Upper lobe of left lung (tissue), 6 donors: Measurements from ENCODE around the gene FXYD5. TPM values are rescaled to one million over a fixed set of nuclear protein-coding genes. Genes with fewer than 3 reads are reported as not detected.

Source experiments
- ATAC-seq, 2 donors: fragments of 200-7000 bp; cut with Tn5 transposase; one replicate each; pipeline ENCODE4 v1.9.1; 2022; ENCODE audit warnings: mild to moderate bottlenecking in 2 of 2, moderate library complexity in 2 of 2; ENCODE audit not compliant: low FRiP score in 2 of 2
- DNase-seq, 2 donors: peaks; one replicate each; pipeline ENCODE4 v3.0.0-alpha.2; 2019 to 2020
- H3K27ac ChIP-seq, 4 donors: fragments of 200-600 bp; sonication (generic); one replicate each; pipeline ENCODE4 v1.5.1; 2016 to 2019
- H3K27me3 ChIP-seq, 4 donors: fragments of 200-600 bp; sonication (generic); one replicate each; pipeline ENCODE4 v1.5.1; 2017 to 2019
- H3K36me3 ChIP-seq, 4 donors: fragments of 200-600 bp; sonication (generic); one replicate each; pipeline ENCODE4 v1.5.1; 2016 to 2019
- H3K4me1 ChIP-seq, 4 donors: fragments of 200-600 bp; sonication (generic); one replicate each; pipeline ENCODE4 v1.5.1; 2018 to 2019
- H3K4me3 ChIP-seq, 4 donors: fragments of 200-600 bp; sonication (generic); one replicate each; pipeline ENCODE4 v1.5.1; 2017 to 2019; ENCODE audit warnings: mild to moderate bottlenecking in 2 of 4, moderate library complexity in 1 of 4
- H3K9me3 ChIP-seq, 4 donors: fragments of 200-600 bp; sonication (generic); one replicate each; pipeline ENCODE4 v1.5.1; 2018 to 2019
- EP300 ChIP-seq, 4 donors: sonication (generic); formaldehyde crosslinking; IDR thresholded peaks; one replicate each; pipeline ENCODE4 v1.5.1; 2017; ENCODE audit warnings: antibody characterized with exemption in 4 of 4, control low read depth in 2 of 4
- POLR2A ChIP-seq, 4 donors: fragments of 450-650 bp; IDR thresholded peaks; one replicate each; pipeline ENCODE4 v1.5.1; 2016 to 2017; ENCODE audit warnings: antibody characterized with exemption in 4 of 4, mild to moderate bottlenecking in 2 of 4
- POLR2AphosphoS5 ChIP-seq, 2 donors: sonication (generic); formaldehyde crosslinking; IDR thresholded peaks; one replicate each; pipeline ENCODE4 v1.5.1; 2017; ENCODE audit warnings: antibody characterized with exemption in 2 of 2
- WGBS, 2 donors: methylation state at CpG; one replicate each; pipeline ENCODE4 v1.1.5; 2017 to 2018; 5-methylcytosine and 5-hydroxymethylcytosine counted together
- total RNA-seq, 6 donors: library from RNA; depleted of rRNA in 4 of 6; stranded (reverse); fragments of >200 nt in 4 of 6; gene quantifications; one replicate each; pipeline versions ENCODE4 v1.1.0 to v1.2.1, GENCODE V29; 2016 to 2021
- TF ChIP-seq, protein P1 (sequence below), 6 experiments: fragments of 450-650 bp in 4 of 6; fragments of 200-600 bp in 2 of 6; sonication (generic) in 2 of 6; IDR thresholded peaks; one replicate each; pipeline ENCODE4 v1.5.1; 2016 to 2019; ENCODE audit warnings: antibody characterized with exemption in 6 of 6
- donor health status: DM: no; HTN: no; CAD: no; lungs with moderate emphysema.
- donor health status: DM: no; HTN: yes; CAD: no; lungs with severe emphysema.

FXYD5 gene
- total RNA-seq, 6 donors from 2014 or later = 40.4 to 153 (median 91.8) TPM

DNA sequence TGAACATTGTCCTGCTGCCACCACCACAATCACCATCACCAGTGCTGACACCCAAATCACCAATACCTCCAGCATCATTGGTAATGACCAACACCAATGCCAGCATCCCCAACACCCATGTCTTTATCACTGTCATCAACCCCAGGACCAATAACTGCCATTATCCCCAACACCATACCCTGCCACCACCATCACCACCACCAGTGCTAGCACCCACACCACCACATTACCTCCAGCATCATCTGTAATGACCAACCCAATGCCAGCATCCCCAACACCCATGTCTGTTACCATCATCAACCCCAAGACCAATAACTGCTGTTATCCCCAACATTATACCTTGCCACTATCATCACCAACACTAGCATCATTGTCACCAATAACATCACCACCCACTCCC lies 22.3 kb upstream of the FXYD5 start:
- TF ChIP-seq POLR2AphosphoS5 (IDR thresholded peaks at IDR 0.05) (no peak), POLR2A (IDR thresholded peaks at IDR 0.05) (no peak), EP300 (IDR thresholded peaks at IDR 0.05) (no peak)
- TF ChIP-seq, protein P1, sequence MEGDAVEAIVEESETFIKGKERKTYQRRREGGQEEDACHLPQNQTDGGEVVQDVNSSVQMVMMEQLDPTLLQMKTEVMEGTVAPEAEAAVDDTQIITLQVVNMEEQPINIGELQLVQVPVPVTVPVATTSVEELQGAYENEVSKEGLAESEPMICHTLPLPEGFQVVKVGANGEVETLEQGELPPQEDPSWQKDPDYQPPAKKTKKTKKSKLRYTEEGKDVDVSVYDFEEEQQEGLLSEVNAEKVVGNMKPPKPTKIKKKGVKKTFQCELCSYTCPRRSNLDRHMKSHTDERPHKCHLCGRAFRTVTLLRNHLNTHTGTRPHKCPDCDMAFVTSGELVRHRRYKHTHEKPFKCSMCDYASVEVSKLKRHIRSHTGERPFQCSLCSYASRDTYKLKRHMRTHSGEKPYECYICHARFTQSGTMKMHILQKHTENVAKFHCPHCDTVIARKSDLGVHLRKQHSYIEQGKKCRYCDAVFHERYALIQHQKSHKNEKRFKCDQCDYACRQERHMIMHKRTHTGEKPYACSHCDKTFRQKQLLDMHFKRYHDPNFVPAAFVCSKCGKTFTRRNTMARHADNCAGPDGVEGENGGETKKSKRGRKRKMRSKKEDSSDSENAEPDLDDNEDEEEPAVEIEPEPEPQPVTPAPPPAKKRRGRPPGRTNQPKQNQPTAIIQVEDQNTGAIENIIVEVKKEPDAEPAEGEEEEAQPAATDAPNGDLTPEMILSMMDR (IDR thresholded peaks at IDR 0.05) = no peak
- H3K36me3 ChIP-seq = no peaks in the 10 kb centered on the region
- H3K27me3 ChIP-seq = no peaks in the 10 kb centered on the region
- H3K27ac ChIP-seq = no peak overlapping the region
- ATAC-seq (no peak), DNase-seq (no peak)
- peaks cover 0 to 9% (median 6%) of the 10 kb centered on the region in 4 donors for H3K4me1 ChIP-seq
- no peak overlapping the region for H3K4me3 ChIP-seq
- H3K9me3 ChIP-seq = no peaks in the 10 kb centered on the region

DNA sequence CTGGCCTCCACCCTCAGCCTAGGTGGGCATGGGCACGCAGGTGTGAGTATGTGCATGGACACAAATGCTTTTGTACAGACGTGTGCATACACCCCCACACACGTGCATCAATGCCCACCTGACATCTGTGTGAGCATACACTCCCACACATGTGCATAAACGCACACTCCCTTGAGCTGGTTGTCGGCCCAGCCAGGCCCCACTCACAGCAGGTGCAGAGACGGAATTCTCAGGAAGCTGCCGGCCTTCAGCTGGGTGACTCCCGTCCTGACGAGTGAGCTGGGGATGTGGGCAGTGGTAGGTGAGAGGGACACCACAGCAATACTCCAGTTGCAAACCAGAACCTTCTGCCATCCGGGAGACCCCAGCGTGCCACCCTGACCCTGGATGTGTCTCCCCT lies 20.7 kb upstream of the FXYD5 start:
- Histone ChIP-seq H3K4me1 (peaks cover 3 to 12% (median 7%) of the 10 kb centered on the region in 4 donors), H3K9me3 (no peaks in the 10 kb centered on the region), H3K4me3 (peak overlapping the region in 2 of 4 donors; percentile 24 to 32), H3K27me3 (no peaks in the 10 kb centered on the region), H3K27ac (peak overlapping the region in 2 of 4 donors; percentile 39 to 87), H3K36me3 (no peaks in the 10 kb centered on the region)
- TF ChIP-seq, protein P1 (IDR thresholded peaks at IDR 0.05) = no peak
- no peak for TF ChIP-seq EP300 (IDR thresholded peaks at IDR 0.05)
- 76 to 92% methylated on average over 8 to 11 of the region's 11 CpGs for WGBS, 2 donors
- ATAC-seq (no peak), DNase-seq (no peak)

DNA sequence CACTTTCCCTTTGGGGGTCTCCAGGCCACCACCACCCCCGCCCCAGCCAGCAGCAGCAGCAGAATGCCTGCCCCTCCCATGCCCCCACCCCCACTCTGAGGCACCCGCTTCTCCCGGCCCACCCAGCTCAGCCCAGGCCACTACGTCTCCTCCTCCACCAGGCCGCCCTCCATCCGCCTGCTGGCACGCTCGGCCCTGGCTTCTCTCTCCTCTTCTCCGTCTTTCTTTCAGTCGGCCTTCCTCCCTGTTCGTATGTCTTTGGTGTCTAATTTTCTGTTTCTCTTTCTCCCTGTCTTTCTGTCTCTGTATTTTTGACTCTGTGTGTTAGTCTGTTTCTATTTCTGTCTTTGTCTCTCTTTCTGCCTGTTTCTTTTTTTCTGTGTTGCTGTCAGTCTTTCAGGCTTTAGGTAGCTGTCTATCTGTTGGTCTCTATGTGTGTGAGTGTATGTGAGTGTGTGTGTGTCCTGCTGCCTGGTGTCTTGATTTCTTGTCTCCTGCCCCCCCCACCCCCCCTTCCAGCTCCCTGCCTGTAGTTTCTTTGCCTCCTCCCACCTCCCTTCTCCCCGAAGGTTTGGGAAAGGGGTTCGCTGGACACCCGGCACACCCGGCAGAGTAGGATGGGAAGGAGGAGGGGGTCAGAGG lies 19.8 kb upstream of the FXYD5 start, which contains the start of gene LGI4:
LGI4 (minus strand) TSS at position 459 of the 642 bp plus-strand sequence; CDS start at position 80, 379 bp downstream.
- peak within 1 kb of the TSS; percentile 39 to 87 (median 64) for H3K27ac ChIP-seq
- no peak for ATAC-seq
- WGBS, 2 donors = 72 to 81% methylated on average over 12 to 13 of the region's 15 CpGs

DNA sequence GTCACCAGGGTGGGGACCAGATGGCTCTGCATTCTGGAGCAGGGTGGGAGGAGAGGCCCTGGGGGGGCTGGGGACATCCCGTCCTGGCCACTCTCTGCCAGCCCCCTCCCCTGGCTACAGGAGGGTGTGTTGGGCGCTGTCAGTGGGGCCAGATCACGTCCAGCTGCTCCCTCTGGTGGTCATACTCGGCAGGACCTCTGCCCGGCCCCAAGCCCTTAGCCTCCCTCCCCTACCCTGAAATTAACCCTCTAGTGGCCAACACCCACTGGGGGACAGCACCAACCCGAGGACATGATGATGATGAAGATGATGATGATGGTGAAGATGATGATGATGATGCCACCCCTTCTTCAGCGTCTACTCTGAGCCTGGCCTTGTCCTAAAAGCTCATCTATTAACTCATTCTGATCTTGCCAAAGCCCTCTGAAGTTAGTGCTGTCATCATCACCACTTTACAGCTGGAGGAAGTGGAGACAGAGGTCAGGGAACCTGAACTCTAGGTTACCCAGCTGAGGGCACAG lies 19.1 kb upstream of the FXYD5 start:
- DNase-seq = peak; percentile 73 to 84
- TF ChIP-seq POLR2A (IDR thresholded peaks at IDR 0.05) (no peak), POLR2AphosphoS5 (IDR thresholded peaks at IDR 0.05) (no peak), EP300 (IDR thresholded peaks at IDR 0.05) (no peak)
- TF ChIP-seq, protein P1 (IDR thresholded peaks at IDR 0.05) = peak; percentile 87 to 96 (median 92)
- peaks cover 4 to 13% (median 12%) of the 10 kb centered on the region in 4 donors for H3K4me1 ChIP-seq
- H3K36me3 ChIP-seq = no peaks in the 10 kb centered on the region
- peak; percentile 75 to 80 for ATAC-seq
- H3K27ac ChIP-seq = peak overlapping the region in 3 of 4 donors; percentile 39 to 87 (median 77)
- 0% methylated on average over 2 to 6 of the region's 7 CpGs for WGBS, 2 donors
- H3K4me3 ChIP-seq = peak overlapping the region in 3 of 4 donors; percentile 9 to 32 (median 23)
- H3K27me3 ChIP-seq = no peaks in the 10 kb centered on the region
- H3K9me3 ChIP-seq = no peaks in the 10 kb centered on the region

More for the DNA sequence above, 19.8 kb upstream of the FXYD5 start, which contains the start of gene LGI4:
- Histone ChIP-seq H3K9me3 (no peaks in the 10 kb centered on the region), H3K27me3 (no peaks in the 10 kb centered on the region), H3K4me3 (peak within 1 kb of the TSS in 3 of 4 donors; percentile 9 to 32 (median 24)), H3K36me3 (no peaks in the 10 kb centered on the region), H3K4me1 (peaks cover 3 to 12% (median 12%) of the 10 kb centered on the region in 4 donors)
- TF ChIP-seq POLR2A (IDR thresholded peaks at IDR 0.05) (no peak), POLR2AphosphoS5 (IDR thresholded peaks at IDR 0.05) (no peak), EP300 (IDR thresholded peaks at IDR 0.05) (no peak)
- TF ChIP-seq, protein P1 (IDR thresholded peaks at IDR 0.05) = no peak
- no peak for DNase-seq
